ENCODE results near the gene CGNL1.

CGNL1 gene

GRCh38 chr15:57572468-57572867 lies 196.2 kb downstream of the CGNL1 start:
- DNase-seq (ENCODE audit: low spot score), result peak; percentile 52

- no peak for DNase-seq (ENCODE audit: low spot score)
Observed at GRCh38 chr15:57573151-57573550, 196.8 kb downstream of the CGNL1 start.

GRCh38 chr15:57575363-57575762 lies 199.1 kb downstream of the CGNL1 start:
- DNase-seq (ENCODE audit: low spot score), result no peak

GRCh38 chr15:57578288-57578900 lies 202.1 kb downstream of the CGNL1 start:
- no peak for DNase-seq (ENCODE audit: low spot score)

DNA sequence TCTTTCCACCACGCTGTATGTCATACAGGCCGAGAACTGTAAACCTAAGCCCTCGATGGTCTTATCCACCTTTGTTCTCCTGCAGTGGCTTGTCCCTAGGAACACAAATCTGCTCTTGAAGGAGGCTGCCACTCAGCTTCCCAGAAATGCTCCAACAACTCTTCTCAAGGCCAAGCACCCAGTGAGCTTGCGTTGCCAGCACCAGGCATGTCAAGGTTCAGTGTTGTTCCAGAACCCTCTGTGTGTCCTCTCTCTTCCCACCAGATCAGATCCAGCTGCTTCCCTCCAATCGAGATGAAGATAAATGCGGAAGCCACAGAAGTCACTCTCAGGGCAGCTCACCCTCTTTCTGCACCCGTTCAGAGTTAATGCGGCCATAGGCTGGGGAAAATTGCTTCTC lies 204.1 kb downstream of the CGNL1 start:
- no peak for DNase-seq (ENCODE audit: low spot score)

DNA sequence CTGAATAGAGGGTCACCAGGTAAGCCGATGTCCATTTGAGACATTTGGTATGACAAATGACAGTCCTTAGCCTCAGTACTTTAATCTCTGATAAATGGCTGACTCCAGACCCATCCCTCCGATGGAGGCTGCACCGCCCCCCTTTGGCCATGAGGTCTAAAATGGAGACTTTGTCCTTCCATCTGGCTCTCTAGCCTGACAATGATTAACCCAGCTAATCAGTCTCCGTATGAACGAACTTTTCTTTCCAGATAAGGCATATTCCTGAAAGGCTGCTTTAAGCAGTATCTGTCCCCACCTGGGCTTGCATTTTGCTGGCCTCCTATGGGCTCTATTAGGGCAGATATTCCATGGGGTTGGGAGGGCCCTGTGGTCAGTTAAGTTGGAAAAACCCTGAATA lies 204.6 kb downstream of the CGNL1 start:
- no peak for DNase-seq (ENCODE audit: low spot score)

DNA sequence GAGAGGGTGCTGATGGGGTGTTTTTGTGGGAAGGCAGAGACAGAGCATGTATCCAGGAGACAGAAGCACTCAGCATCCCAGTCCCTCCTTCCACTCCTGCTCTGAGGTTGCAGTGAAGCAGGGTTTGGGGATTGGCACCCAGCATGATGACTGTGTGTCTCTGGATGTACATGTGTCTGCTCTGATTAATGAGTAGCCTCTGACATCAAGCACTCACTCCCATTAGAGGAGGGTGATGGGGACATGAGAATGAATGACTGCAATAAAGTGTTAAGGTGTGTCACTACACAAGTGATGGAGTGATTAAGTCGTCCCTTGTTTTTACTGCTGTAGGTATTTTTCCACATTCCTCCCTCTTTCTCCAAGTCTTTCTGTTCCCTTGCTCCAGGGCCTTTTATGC lies 205.8 kb downstream of the CGNL1 start:
- DNase-seq (ENCODE audit: low spot score), result no peak

GRCh38 chr15:57583282-57583681 lies 207.0 kb downstream of the CGNL1 start:
- no peak for DNase-seq (ENCODE audit: low spot score)

DNA sequence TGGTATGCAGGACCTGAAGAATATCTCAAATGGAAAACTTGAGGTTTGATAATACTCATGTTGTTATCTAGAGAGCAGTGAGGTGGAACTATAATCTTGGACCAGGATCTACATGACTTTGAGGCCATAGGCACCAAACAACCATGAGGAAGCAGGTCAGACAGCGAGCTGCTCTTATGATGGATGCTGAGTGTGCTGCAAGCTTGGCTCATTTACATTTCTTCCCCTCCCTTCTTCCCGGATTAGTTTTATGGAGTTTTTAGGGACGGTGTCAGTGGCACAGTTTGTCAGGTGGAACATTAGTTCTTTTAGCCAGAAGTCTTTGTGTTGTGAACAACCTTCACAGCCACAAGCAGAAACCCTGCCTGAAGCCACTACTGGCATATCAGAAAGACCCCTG lies 207.4 kb downstream of the CGNL1 start:
- DNase-seq (ENCODE audit: low spot score), result no peak

DNA sequence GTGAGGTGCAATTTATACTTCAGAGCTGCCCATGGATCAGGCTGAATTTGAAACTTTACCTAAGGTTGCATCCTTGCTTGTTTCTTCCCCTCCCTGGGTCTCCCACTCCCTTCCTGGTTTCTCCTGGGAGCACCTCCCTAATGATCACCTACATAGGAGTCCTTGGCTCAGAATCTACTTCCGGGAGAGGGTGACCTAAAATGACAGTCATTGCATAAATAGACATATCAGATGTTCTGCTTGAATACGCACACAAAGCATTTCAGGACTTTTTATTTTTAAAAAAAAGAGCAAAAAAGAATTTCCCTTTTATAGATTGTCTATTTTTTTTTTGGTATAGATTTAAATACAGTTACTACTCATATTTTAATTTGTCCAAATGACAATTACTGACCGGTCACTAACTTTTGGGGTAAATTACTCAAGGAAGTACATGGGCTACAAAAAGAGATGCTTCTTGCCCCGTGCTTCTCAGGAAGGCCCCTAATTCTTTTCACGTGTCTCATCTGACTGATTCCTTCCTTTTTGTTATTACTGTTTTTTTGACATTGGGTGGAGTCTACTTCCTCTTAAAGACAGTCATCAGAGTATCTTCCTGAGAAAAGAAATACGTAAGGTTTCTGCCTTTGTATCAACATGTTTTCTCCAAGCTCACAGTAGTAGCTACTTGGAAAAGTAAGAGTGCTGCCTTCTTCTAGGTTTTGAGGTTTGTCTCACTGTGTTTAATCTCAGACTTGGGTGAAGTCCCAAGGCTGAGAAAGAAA lies 210.5 kb downstream of the CGNL1 start:
- DNase-seq (ENCODE audit: low spot score), result no peak

DNA sequence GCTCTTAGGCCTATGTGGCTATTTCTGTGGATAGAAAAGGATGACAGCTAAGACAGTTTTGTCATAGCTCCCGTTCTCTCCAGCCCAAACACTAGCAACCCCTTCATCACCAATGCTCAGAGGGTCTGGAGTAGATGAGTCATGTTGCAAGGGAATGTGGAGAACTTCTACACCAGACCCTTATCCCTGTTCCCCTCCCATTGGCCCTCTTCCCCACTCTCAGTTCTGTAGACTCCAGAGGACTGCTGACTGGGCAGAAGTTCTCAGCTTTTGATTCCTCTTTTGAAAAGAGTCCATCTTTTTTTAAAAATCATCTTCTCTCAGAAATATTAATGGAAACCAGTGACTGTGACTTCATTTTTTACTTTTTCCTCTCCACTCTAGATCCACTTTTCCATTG lies 213.0 kb downstream of the CGNL1 start:
- no peak for DNase-seq (ENCODE audit: low spot score)

- no peak for DNase-seq (ENCODE audit: low spot score)
Observed at GRCh38 chr15:57589754-57590153, 213.4 kb downstream of the CGNL1 start.

DNA sequence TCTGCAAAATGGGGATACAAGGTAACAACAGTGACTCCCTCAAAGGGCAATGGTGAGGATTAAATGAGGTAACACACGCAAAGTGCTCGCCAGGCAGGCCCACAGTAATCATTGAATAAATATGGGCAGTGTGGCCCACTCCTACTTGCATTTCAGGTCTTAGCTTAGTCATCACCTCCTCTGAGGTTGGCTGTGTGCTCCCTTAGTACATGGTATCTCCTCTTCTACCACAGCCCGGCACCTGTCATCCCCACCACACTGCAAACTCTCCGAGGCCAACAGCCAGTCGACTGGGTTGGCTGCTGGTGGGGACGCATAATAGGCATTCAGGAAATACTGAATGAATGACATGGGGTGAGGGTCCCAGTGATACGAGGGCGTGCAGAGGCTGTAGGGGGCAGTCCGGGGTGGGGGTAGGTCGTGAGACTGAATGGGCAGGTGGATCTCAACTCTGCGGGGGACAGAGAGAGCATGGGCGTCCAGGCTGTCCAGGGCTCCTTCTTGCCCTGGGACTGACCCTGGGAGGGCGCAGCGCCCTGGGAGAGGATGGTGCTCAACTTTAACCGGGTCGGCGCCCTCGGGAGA lies 215.0 kb downstream of the CGNL1 start:
- no peak for DNase-seq (ENCODE audit: low spot score)

GRCh38 chr15:57591822-57592367 lies 215.6 kb downstream of the CGNL1 start, which contains the start of gene MYZAP:
MYZAP (plus strand) TSS chr15:57591904; CDS start chr15:57592035, 131 bp downstream.
- DNase-seq (ENCODE audit: low spot score), result peak; percentile 91

- no peak for DNase-seq (ENCODE audit: low spot score)
Observed at GRCh38 chr15:57592426-57592825, 216.1 kb downstream of the CGNL1 start.

DNA sequence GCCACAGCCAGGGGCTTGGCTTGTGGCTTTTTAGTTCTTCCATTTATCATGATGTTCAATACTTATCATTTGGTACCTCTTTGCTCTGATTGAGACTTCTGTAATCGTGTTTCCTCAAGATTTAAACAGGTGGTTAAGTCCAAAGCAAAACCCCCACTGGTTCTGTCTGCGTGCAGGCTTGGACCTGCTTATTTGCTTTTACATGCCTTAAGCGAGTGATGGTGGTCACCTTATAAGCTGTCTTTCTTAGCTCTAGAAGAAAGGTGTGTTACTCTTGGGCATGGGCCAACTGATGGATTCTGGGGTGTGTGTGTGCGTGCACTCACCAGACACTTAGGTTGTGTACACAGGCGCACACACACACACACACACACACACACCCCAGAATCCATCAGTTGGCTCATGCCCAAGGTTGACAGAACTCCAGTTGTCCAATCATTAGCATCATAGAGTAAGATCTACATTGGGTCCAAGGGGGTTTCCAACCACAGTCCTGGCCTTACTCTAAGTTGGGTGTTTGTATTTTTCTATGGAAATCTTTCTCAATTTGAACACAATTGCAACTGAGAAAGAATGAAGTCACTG lies 216.6 kb downstream of the CGNL1 start:
- DNase-seq (ENCODE audit: low spot score), result no peak

- DNase-seq (ENCODE audit: low spot score), result no peak
Observed at GRCh38 chr15:57594479-57594878, 218.2 kb downstream of the CGNL1 start.

- DNase-seq (ENCODE audit: low spot score), result no peak
Observed at GRCh38 chr15:57595011-57595866, 218.9 kb downstream of the CGNL1 start.

- DNase-seq (ENCODE audit: low spot score), result no peak
Observed at GRCh38 chr15:57596301-57596855, 220.1 kb downstream of the CGNL1 start.

DNA sequence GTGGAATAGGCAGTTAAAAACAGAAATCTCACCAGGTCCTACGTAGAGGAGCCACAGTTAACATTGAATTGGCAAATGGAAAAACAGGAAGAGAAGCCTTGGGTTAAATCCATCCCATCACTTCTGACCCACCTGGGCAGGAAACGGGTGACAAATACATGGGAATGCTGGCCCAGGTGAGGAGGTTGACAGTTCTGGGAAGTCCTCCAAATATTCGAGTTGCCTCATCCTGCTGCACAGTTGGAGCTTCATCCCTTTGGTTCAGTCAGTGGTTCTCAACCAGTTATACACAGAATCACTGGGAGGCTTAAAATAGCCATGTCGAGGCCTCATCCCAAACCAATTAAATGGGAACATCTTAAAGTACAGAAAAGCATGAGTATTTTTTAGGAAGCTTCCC lies 220.7 kb downstream of the CGNL1 start:
- no peak for DNase-seq (ENCODE audit: low spot score)

DNA sequence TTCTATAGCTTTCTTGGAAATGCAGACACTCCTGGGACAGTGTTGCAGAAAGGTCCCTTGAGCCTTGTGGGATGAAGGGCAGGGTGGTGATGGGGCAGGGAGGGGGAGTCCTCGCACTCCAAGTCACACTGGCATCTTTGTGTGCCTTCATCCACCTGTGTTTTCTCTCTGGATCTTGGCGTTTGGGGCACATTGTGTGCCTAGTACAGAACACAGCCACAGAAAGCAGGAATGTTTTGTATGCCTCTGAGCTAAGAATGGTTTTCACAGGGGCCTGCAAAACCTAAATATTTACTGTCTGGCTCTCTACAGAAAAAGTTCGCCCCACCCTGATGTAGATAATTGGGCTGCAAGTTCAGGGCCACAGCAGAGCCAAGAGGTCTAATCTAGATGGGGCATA lies 221.1 kb downstream of the CGNL1 start:
- DNase-seq (ENCODE audit: low spot score), result no peak

All from AG20443 (cell line).